ENCODE results near the gene MAP4K1. TPM values are rescaled to one million over a fixed set of nuclear protein-coding genes. Genes with fewer than 3 reads are reported as not detected.
"Not testable (repeated sequence)": the region's sequence is repeated elsewhere in the genome, so short reads cannot be mapped to it uniquely, and the experiment has no call there.

Gene MAP4K1
- total RNA-seq, 2 donors from 2014 or later, result 2.0 to 2.9 TPM

- Histone ChIP-seq H3K4me1 (no peaks in the 10 kb centered on the region), H3K4me3 (no peak overlapping the region), H3K36me3 (replicated peaks in 1 of 2; ENCODE audit: insufficient read depth in 1 of 2, low read depth in 2 of 2) (no peaks in the 10 kb centered on the region), H3K9me3 (no peaks in the 10 kb centered on the region), H3K27ac (no peak overlapping the region), H3K27me3 (no peaks in the 10 kb centered on the region)
- WGBS, 2 donors, result 82 to 86% methylated on average over 14 of the region's 14 CpGs
- TF ChIP-seq POLR2A (IDR thresholded peaks at IDR 0.05), result no peak
- TF ChIP-seq, protein P1, sequence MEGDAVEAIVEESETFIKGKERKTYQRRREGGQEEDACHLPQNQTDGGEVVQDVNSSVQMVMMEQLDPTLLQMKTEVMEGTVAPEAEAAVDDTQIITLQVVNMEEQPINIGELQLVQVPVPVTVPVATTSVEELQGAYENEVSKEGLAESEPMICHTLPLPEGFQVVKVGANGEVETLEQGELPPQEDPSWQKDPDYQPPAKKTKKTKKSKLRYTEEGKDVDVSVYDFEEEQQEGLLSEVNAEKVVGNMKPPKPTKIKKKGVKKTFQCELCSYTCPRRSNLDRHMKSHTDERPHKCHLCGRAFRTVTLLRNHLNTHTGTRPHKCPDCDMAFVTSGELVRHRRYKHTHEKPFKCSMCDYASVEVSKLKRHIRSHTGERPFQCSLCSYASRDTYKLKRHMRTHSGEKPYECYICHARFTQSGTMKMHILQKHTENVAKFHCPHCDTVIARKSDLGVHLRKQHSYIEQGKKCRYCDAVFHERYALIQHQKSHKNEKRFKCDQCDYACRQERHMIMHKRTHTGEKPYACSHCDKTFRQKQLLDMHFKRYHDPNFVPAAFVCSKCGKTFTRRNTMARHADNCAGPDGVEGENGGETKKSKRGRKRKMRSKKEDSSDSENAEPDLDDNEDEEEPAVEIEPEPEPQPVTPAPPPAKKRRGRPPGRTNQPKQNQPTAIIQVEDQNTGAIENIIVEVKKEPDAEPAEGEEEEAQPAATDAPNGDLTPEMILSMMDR (IDR thresholded peaks at IDR 0.05), result no peak
- no peak for ATAC-seq
- no peak for DNase-seq
- intact Hi-C loops (cut with DNase I), result no loop called here
Measured at GRCh38 chr19:38583219-38583984, 34.4 kb downstream of the MAP4K1 start.

DNA sequence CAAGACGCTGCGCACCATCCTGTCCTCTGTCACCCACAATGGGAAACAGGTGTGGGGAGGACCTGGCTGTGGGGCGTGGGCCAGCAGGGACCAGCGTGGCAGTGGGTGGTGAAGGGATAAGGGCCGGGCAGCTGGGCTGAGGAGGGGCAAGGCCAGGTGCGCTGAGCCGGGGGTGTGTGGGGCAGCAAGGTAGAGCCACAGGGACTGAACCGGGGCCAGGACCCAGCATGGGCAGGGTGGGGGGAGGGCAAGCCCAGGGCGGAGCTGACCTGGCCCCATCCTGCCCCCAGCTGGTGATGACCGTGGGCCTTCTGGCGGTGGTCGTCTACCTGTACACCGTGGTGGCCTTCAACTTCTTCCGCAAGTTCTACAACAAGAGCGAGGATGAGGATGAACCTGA lies 37.7 kb downstream of the MAP4K1 start:
- Histone ChIP-seq H3K27ac (no peak overlapping the region), H3K9me3 (no peaks in the 10 kb centered on the region), H3K36me3 (replicated peaks in 1 of 2; ENCODE audit: insufficient read depth in 1 of 2, low read depth in 2 of 2) (no peaks in the 10 kb centered on the region), H3K27me3 (no peaks in the 10 kb centered on the region), H3K4me1 (no peaks in the 10 kb centered on the region), H3K4me3 (no peak overlapping the region)
- no peak for DNase-seq
- no peak for ATAC-seq
- WGBS, 2 donors, result 71 to 75% methylated on average over 10 to 15 of the region's 15 CpGs
- intact Hi-C loops (cut with DNase I), result no loop called here
- TF ChIP-seq POLR2A (IDR thresholded peaks at IDR 0.05), result no peak
- TF ChIP-seq, protein P1 (IDR thresholded peaks at IDR 0.05), result no peak

GRCh38 chr19:38579304-38579703 lies 38.4 kb downstream of the MAP4K1 start:
- H3K27ac ChIP-seq; H3K27me3 ChIP-seq; H3K4me3 ChIP-seq; H3K9me3 ChIP-seq; H3K4me1 ChIP-seq; intact Hi-C loops (cut with DNase I); H3K36me3 ChIP-seq (replicated peaks in 1 of 2; ENCODE audit: insufficient read depth in 1 of 2, low read depth in 2 of 2); DNase-seq; ATAC-seq: not testable (repeated sequence)
- 82 to 85% methylated on average over 6 of the region's 6 CpGs for WGBS, 2 donors

- no peak overlapping the region for H3K27ac ChIP-seq
- intact Hi-C loops (cut with DNase I), result no loop called here
- H3K27me3 ChIP-seq, result no peaks in the 10 kb centered on the region
- ATAC-seq (no peak), DNase-seq (no peak)
- no peak for TF ChIP-seq POLR2A (IDR thresholded peaks at IDR 0.05)
- TF ChIP-seq, protein P1 (IDR thresholded peaks at IDR 0.05), result no peak
- H3K4me1 ChIP-seq, result no peaks in the 10 kb centered on the region
- no peak overlapping the region for H3K4me3 ChIP-seq
- H3K36me3 ChIP-seq (replicated peaks in 1 of 2; ENCODE audit: insufficient read depth in 1 of 2, low read depth in 2 of 2), result no peaks in the 10 kb centered on the region
- H3K9me3 ChIP-seq, result no peaks in the 10 kb centered on the region
- WGBS, 2 donors, result 71 to 89% methylated on average over 5 to 10 of the region's 11 CpGs
Measured at GRCh38 chr19:38577826-38578225, 39.9 kb downstream of the MAP4K1 start.

GRCh38 chr19:38571682-38572081 lies 46.1 kb downstream of the MAP4K1 start:
- Histone ChIP-seq H3K27ac (no peak overlapping the region), H3K27me3 (no peaks in the 10 kb centered on the region), H3K9me3 (no peaks in the 10 kb centered on the region), H3K36me3 (replicated peaks in 1 of 2; ENCODE audit: insufficient read depth in 1 of 2, low read depth in 2 of 2) (no peaks in the 10 kb centered on the region), H3K4me1 (no peaks in the 10 kb centered on the region), H3K4me3 (no peak overlapping the region)
- DNase-seq, result no peak
- TF ChIP-seq, protein P1 (IDR thresholded peaks at IDR 0.05), result no peak
- TF ChIP-seq POLR2A (IDR thresholded peaks at IDR 0.05), result no peak
- WGBS, 2 donors, result 59 to 68% methylated on average over 2 of the region's 2 CpGs
- intact Hi-C loops (cut with DNase I), result no loop called here
- ATAC-seq, result no peak

Data from body of pancreas (tissue), 4 donors.